K562 (cell line): Measurements from ENCODE around the gene DNAH8. TPM values are rescaled to one million over a fixed set of nuclear protein-coding genes. Genes with fewer than 3 reads are reported as not detected.

Experiments
- TAL1 ChIP-seq: fragments of 450-650 bp; IDR thresholded peaks from 2 replicates; pipeline ENCODE4 v1.6.1; 2016; ENCODE audit warnings: mild to moderate bottlenecking
- THRAP3 ChIP-seq: fragments of 450-650 bp; IDR thresholded peaks from 2 replicates; pipeline ENCODE4 v1.6.1; 2016; ENCODE audit warnings: mild to moderate bottlenecking, inconsistent platforms, borderline replicate concordance
- ZZZ3 ChIP-seq: fragments of 450-650 bp; IDR thresholded peaks from 2 replicates; pipeline ENCODE4 v1.6.1; 2016; ENCODE audit warnings: antibody characterized with exemption, mild to moderate bottlenecking, moderate library complexity
- polyA plus RNA-seq, 8 experiments: library from polyadenylated mRNA; depleted of rRNA in 4 of 8; stranded (reverse) in 5 of 8; unstranded in 3 of 8; fragments of >200 nt; fragmentation: Nextera tagmentation in 2 of 8; fragmentation: Illumina TruSeq in 1 of 8; extraction: Ambion mirVana in 2 of 8; extraction: Trizol in 1 of 8; gene quantifications; 2 replicates each; pipeline versions ENCODE4 v1.2.1 to v1.2.3, GENCODE V29; 2011 to 2014; ENCODE audit warnings: inconsistent platforms in 1 of 8, missing spikeins in 1 of 8
- total RNA-seq, 7 experiments: library from RNA; depleted of rRNA in 6 of 7; stranded (reverse); fragments of >200 nt in 6 of 7; fragmentation: Illumina TruSeq in 2 of 7; extraction: Trizol in 2 of 7; gene quantifications; 2 replicates each; pipeline versions ENCODE4 v1.2.1 to v1.2.3, GENCODE V29; 2011 to 2021; ENCODE audit warnings: low replicate concordance in 1 of 7
- TF ChIP-seq, protein P1 (sequence below): fragments of 450-650 bp; IDR thresholded peaks from 2 replicates; pipeline ENCODE4 v1.6.1; 2018; ENCODE audit not compliant: partially characterized antibody
- TF ChIP-seq, protein P2 (sequence below): fragments of 250-450 bp; sonication (Bioruptor Pico); IDR thresholded peaks from 2 replicates; pipeline ENCODE4 v1.8.0; 2022; ENCODE audit warnings: inconsistent platforms

DNAH8 gene
- total and polyA plus RNA-seq, 9 of the 15 experiments (the other 6 are each of a cell fraction or from before 2014, with no cell fraction given), result 1.2 to 4.2 (median 2.9) TPM

DNA sequence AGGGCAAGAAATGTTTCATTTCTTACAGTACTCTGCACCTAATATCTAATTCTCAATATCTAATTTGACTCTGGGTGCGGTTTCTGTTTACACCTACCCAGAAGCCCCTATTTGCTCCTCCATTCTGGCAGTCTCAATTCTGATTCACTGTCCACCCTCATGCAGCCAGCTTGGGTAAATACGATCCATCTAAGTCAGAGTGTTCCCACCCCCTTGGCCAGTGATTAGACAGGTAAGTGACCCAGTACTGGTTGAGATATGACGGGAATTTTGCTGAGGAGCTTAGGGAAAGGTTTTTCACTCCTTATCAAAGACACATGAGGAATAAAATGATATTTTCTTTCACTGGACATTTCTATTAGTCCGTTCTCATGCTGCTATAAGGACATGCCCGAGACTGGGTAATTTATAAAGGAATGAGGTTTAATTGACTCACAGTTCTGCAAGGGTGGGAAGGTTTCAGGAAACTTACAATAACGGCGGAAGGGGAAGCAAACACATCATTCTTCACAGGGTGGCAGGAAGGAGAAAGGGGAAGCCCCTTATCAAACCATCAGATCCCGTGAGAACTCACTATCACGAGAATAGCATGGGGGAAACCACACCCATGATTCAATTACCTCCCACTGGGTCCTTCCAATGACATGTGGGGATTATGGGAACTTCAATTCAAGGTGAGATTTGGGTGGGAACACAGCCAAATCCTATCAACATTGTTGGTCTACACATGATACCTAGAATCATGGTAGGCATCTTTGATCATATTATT is 41.5 kb upstream of the DNAH8 start (continued):
- TF ChIP-seq, protein P1, sequence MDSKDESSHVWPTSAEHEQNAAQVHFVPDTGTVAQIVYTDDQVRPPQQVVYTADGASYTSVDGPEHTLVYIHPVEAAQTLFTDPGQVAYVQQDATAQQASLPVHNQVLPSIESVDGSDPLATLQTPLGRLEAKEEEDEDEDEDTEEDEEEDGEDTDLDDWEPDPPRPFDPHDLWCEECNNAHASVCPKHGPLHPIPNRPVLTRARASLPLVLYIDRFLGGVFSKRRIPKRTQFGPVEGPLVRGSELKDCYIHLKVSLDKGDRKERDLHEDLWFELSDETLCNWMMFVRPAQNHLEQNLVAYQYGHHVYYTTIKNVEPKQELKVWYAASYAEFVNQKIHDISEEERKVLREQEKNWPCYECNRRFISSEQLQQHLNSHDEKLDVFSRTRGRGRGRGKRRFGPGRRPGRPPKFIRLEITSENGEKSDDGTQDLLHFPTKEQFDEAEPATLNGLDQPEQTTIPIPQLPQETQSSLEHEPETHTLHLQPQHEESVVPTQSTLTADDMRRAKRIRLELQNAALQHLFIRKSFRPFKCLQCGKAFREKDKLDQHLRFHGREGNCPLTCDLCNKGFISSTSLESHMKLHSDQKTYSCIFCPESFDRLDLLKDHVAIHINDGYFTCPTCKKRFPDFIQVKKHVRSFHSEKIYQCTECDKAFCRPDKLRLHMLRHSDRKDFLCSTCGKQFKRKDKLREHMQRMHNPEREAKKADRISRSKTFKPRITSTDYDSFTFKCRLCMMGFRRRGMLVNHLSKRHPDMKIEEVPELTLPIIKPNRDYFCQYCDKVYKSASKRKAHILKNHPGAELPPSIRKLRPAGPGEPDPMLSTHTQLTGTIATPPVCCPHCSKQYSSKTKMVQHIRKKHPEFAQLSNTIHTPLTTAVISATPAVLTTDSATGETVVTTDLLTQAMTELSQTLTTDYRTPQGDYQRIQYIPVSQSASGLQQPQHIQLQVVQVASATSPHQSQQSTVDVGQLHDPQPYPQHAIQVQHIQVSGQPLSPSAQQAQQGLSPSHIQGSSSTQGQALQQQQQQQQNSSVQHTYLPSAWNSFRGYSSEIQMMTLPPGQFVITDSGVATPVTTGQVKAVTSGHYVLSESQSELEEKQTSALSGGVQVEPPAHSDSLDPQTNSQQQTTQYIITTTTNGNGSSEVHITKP, result no peak
- TF ChIP-seq ZZZ3, result no peak
- no peak for TF ChIP-seq TAL1
- TF ChIP-seq, protein P2, sequence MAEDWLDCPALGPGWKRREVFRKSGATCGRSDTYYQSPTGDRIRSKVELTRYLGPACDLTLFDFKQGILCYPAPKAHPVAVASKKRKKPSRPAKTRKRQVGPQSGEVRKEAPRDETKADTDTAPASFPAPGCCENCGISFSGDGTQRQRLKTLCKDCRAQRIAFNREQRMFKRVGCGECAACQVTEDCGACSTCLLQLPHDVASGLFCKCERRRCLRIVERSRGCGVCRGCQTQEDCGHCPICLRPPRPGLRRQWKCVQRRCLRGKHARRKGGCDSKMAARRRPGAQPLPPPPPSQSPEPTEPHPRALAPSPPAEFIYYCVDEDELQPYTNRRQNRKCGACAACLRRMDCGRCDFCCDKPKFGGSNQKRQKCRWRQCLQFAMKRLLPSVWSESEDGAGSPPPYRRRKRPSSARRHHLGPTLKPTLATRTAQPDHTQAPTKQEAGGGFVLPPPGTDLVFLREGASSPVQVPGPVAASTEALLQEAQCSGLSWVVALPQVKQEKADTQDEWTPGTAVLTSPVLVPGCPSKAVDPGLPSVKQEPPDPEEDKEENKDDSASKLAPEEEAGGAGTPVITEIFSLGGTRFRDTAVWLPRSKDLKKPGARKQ (CRISPR knock-in tag), result no peak
- TF ChIP-seq THRAP3, result no peak
